K562 (cell line): Measurements from ENCODE around the gene MED22. TPM values are rescaled to one million over a fixed set of nuclear protein-coding genes. Genes with fewer than 3 reads are reported as not detected.

Experiments
- ATAC-seq: fragments of 200-7000 bp; cut with Tn5 transposase; 3 replicates; pipeline ENCODE4 v1.9.1; 2020; ENCODE audit warnings: moderate library complexity
- BruUV-seq: library from RNA; stranded (reverse); fragments of 400-500 nt; replicated peaks from 2 replicates; lab custom pipeline; 2021; lab: Mats Ljungman, UMichigan
- CTCF ChIA-PET: fragments of 300-600 bp; formaldehyde crosslinking; extraction: SDS; loops from one replicate; lab custom pipeline; 2021; ENCODE audit warnings: low intra/inter-chr PET ratio; lab: Yijun Ruan, JAX
- POLR2A ChIA-PET: fragments of 300-600, 350-650 bp; sonication (Branson Sonifier 250); formaldehyde crosslinking; extraction: SDS; loops from one replicate; lab custom pipeline; 2021; ENCODE audit warnings: antibody characterized with exemption, inconsistent platforms; lab: Yijun Ruan, JAX
- DNase-seq, 4 experiments: peaks; one replicate each; pipeline versions ENCODE4 v3.0.0 to v3.0.0-alpha.2; 2011 to 2018; ENCODE audit warnings: low spot score in 3 of 4, mixed read lengths in 3 of 4; ENCODE audit errors: extremely low read depth in 1 of 4
- FAIRE-seq: peaks from 2 replicates; lab custom pipeline; 2011; peaks lifted over from hg19 to GRCh38; lab: Jason Lieb, UNC
- H2AFZ ChIP-seq: 2 replicates; pipeline ENCODE4 v1.6.0; 2011; ENCODE audit warnings: low read depth, low read length, control low read depth, inconsistent platforms
- H3K27ac ChIP-seq: fragments of 200-600 bp; 3 replicates; pipeline ENCODE4 v1.8.0; 2011; ENCODE audit warnings: low read depth, mild to moderate bottlenecking, control low read depth, inconsistent platforms, low read length, moderate library complexity, mixed read lengths; ENCODE audit errors: extremely low read depth
- H3K27me3 ChIP-seq, 2 experiments: fragments of 300-600 bp in 1 of 2; 2 replicates in 1 of 2; 3 replicates in 1 of 2; pipeline versions ENCODE4 v1.6.0 to v1.8.0; 2011; ENCODE audit warnings: inconsistent platforms in 2 of 2, low read length in 2 of 2, mild to moderate bottlenecking in 1 of 2, mixed read lengths in 1 of 2, moderate library complexity in 1 of 2; ENCODE audit not compliant: control insufficient read depth in 2 of 2, insufficient read depth in 2 of 2
- H3K36me3 ChIP-seq: fragments of 300-600 bp; 3 replicates; pipeline ENCODE4 v1.8.0; 2011; ENCODE audit warnings: mild to moderate bottlenecking, low read length, inconsistent platforms; ENCODE audit not compliant: control insufficient read depth, insufficient read depth
- H3K4me1 ChIP-seq, 2 experiments: fragments of 200-600 bp in 1 of 2; replicated peaks in 1 of 2; 2 replicates in 1 of 2; 3 replicates in 1 of 2; pipeline versions ENCODE4 v1.5.1 to v1.8.0; 2011; ENCODE audit warnings: inconsistent platforms in 2 of 2, low read length in 2 of 2, mild to moderate bottlenecking in 1 of 2, mixed read lengths in 1 of 2, moderate library complexity in 1 of 2; ENCODE audit not compliant: control insufficient read depth in 2 of 2, insufficient read depth in 2 of 2
- H3K4me2 ChIP-seq: 2 replicates; pipeline ENCODE4 v1.6.1; 2011; ENCODE audit warnings: low read length, control low read depth, inconsistent platforms, mixed read lengths; ENCODE audit not compliant: insufficient read depth
- H3K4me3 ChIP-seq: fragments of 200-600 bp; sonication (generic), shearing (Covaris generic); 2 replicates; pipeline ENCODE4 v1.5.1; 2016; ENCODE audit warnings: control low read depth, inconsistent platforms
- H3K79me2 ChIP-seq: fragments of 200-600 bp; 3 replicates; pipeline ENCODE4 v1.8.0; 2011; ENCODE audit warnings: low read length, inconsistent platforms; ENCODE audit not compliant: control insufficient read depth, insufficient read depth
- H3K9ac ChIP-seq, 2 experiments: 2 replicates each; pipeline versions ENCODE4 v1.6.0 to v1.6.1; 2011; ENCODE audit warnings: low read depth in 2 of 2, low read length in 2 of 2, control low read depth in 1 of 2, inconsistent platforms in 1 of 2, mild to moderate bottlenecking in 1 of 2, mixed read lengths in 1 of 2; ENCODE audit not compliant: insufficient read depth in 1 of 2
- H3K9me1 ChIP-seq: one replicate; pipeline ENCODE4 v1.6.0; 2011; ENCODE audit warnings: inconsistent platforms, mild to moderate bottlenecking, low read length, moderate library complexity; ENCODE audit not compliant: control insufficient read depth, insufficient read depth
- H3K9me3 ChIP-seq: replicated peaks from 2 replicates; pipeline ENCODE4 v1.5.1; 2011; ENCODE audit warnings: low read depth, low read length, inconsistent platforms; ENCODE audit not compliant: control insufficient read depth, insufficient read depth
- H4K20me1 ChIP-seq: replicated peaks from 2 replicates; pipeline ENCODE4 v1.6.1; 2011; ENCODE audit warnings: low read length, inconsistent platforms, mixed read lengths; ENCODE audit not compliant: control insufficient read depth, insufficient read depth
- CREBBP ChIP-seq: IDR thresholded peaks from one replicate; pipeline ENCODE4 v1.6.1; 2012; ENCODE audit warnings: low read depth, mild to moderate bottlenecking, control low read depth, inconsistent platforms, low read length
- NFIX ChIP-seq: fragments of 250-450 bp; sonication (Bioruptor Pico); IDR thresholded peaks from 2 replicates; pipeline ENCODE4 v1.4.0; 2020; ENCODE audit warnings: low read depth, mild to moderate bottlenecking, moderate library complexity
- PTBP1 ChIP-seq: fragments of 200-400 bp; formaldehyde crosslinking; IDR thresholded peaks from 2 replicates; pipeline ENCODE4 v1.6.1; 2017; ENCODE audit warnings: low read depth, low read length
- PTTG1 ChIP-seq: fragments of 450-650 bp; IDR thresholded peaks from 2 replicates; pipeline ENCODE4 v1.6.1; 2016; ENCODE audit warnings: low read depth, mild to moderate bottlenecking, missing genetic modification characterization, missing compliant biosample characterization
- SMAD4 ChIP-seq: fragments of 250-450 bp; sonication (Bioruptor Pico); conservative IDR thresholded peaks from 2 replicates; pipeline ENCODE4 v1.8.0; 2021; ENCODE audit warnings: inconsistent platforms, mild to moderate bottlenecking, moderate library complexity
- TRIM24 ChIP-seq, 2 experiments: fragments of 450-650 bp; IDR thresholded peaks; 2 replicates each; pipeline ENCODE4 v1.6.1; 2016
- YBX1 ChIP-seq: fragments of 450-650 bp; IDR thresholded peaks from 2 replicates; pipeline ENCODE4 v1.7.1; 2016; ENCODE audit warnings: mild to moderate bottlenecking
- ZNF589 ChIP-seq: fragments of 200-800 bp; sonication (Bioruptor generic); IDR thresholded peaks from 2 replicates; pipeline ENCODE4 v1.6.1; 2016; ENCODE audit warnings: low read depth, missing genetic modification characterization, missing compliant biosample characterization
- WGBS: fragments of 100-300 bp; shearing (Covaris generic); methylation state at CpG from one replicate; pipeline ENCODE4 v1.1.6; 2016; ENCODE audit warnings: low coverage, mixed read lengths; ENCODE audit not compliant: insufficient coverage; ENCODE audit errors: missing lambda C conversion rate; 5-methylcytosine and 5-hydroxymethylcytosine counted together
- in situ Hi-C: fragments of 300-500 bp; cut with MboI; formaldehyde crosslinking; loops from 4 replicates; pipeline ENCODE4 v1.15.0; 2018; ENCODE audit warnings: inconsistent platforms, mixed read lengths
- intact Hi-C: fragments of 100-400 bp; cut with micrococcal nuclease; formaldehyde crosslinking; loops from 2 replicates; pipeline ENCODE4 v1.14.2; 2022
- polyA plus RNA-seq, 8 experiments: library from polyadenylated mRNA; depleted of rRNA in 4 of 8; stranded (reverse) in 5 of 8; unstranded in 3 of 8; fragments of >200 nt; fragmentation: Nextera tagmentation in 2 of 8; fragmentation: Illumina TruSeq in 1 of 8; extraction: Ambion mirVana in 2 of 8; extraction: Trizol in 1 of 8; gene quantifications; 2 replicates each; pipeline versions ENCODE4 v1.2.1 to v1.2.3, GENCODE V29; 2011 to 2014; ENCODE audit warnings: inconsistent platforms in 1 of 8, missing spikeins in 1 of 8
- total RNA-seq, 7 experiments: library from RNA; depleted of rRNA in 6 of 7; stranded (reverse); fragments of >200 nt in 6 of 7; fragmentation: Illumina TruSeq in 2 of 7; extraction: Trizol in 2 of 7; gene quantifications; 2 replicates each; pipeline versions ENCODE4 v1.2.1 to v1.2.3, GENCODE V29; 2011 to 2021; ENCODE audit warnings: low replicate concordance in 1 of 7
- TF ChIP-seq, protein P1 (sequence below): fragments of 450-650 bp; formaldehyde crosslinking; IDR thresholded peaks from 2 replicates; pipeline ENCODE4 v1.4.0; 2022; ENCODE audit warnings: missing genetic modification characterization
- TF ChIP-seq, protein P2 (sequence below): fragments of 450-650 bp; IDR thresholded peaks from 2 replicates; pipeline ENCODE4 v1.6.1; 2014; ENCODE audit warnings: low read depth, mild to moderate bottlenecking, moderate library complexity, borderline replicate concordance
- TF ChIP-seq, protein P3 (sequence below): fragments of 250-450 bp; sonication (Bioruptor Pico); IDR thresholded peaks from 2 replicates; pipeline ENCODE4 v1.8.0; 2022; ENCODE audit warnings: inconsistent platforms, mild to moderate bottlenecking, moderate library complexity, borderline replicate concordance

The MED22 gene
- total and polyA plus RNA-seq, 9 of the 15 experiments (the other 6 are each of a cell fraction or from before 2014, with no cell fraction given): 0.73 to 35.6 (median 22.3) TPM

GRCh38 chr9:133383438-133383837 lies 35.5 kb upstream of the MED22 start:
- H2AFZ ChIP-seq: no peak overlapping the region
- no peaks in the 10 kb centered on the region for H3K9me1 ChIP-seq
- H3K9ac ChIP-seq: no peak overlapping the region
- no peaks in the 10 kb centered on the region for H3K36me3 ChIP-seq
- H3K27ac ChIP-seq: no peak overlapping the region
- in situ Hi-C loops (no loop called here), intact Hi-C loops (no loop called here)
- H3K4me1 ChIP-seq: peaks cover 3 to 16% of the 10 kb centered on the region in 2 experiments; a peak in 3 of 5 replicates
- no peak overlapping the region for H3K4me2 ChIP-seq
- POLR2A ChIA-PET: interaction anchor here (0.6 to 1.7 kb wide), 3 partner anchors 12 to 360 kb away, joined by 3 to 4 read pairs (median 3); no protein-coding TSS in a partner anchor
- H3K27me3 ChIP-seq: peaks cover 9 to 31% of the 10 kb centered on the region in 2 experiments; a peak in 4 of 5 replicates
- H4K20me1 ChIP-seq: no peaks in the 10 kb centered on the region; the same call in 1 of the 2 replicates
- DNase-seq (no peak), FAIRE-seq (no peak), ATAC-seq (no peak)
- peaks cover 5% of the 10 kb centered on the region for H3K9me3 ChIP-seq
- H3K79me2 ChIP-seq: no peaks in the 10 kb centered on the region
- WGBS: 0% methylated on average over 3 of the region's 3 CpGs
- TF ChIP-seq, protein P1, sequence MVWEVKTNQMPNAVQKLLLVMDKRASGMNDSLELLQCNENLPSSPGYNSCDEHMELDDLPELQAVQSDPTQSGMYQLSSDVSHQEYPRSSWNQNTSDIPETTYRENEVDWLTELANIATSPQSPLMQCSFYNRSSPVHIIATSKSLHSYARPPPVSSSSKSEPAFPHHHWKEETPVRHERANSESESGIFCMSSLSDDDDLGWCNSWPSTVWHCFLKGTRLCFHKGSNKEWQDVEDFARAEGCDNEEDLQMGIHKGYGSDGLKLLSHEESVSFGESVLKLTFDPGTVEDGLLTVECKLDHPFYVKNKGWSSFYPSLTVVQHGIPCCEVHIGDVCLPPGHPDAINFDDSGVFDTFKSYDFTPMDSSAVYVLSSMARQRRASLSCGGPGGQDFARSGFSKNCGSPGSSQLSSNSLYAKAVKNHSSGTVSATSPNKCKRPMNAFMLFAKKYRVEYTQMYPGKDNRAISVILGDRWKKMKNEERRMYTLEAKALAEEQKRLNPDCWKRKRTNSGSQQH: 0 out of 2 replicates have a peak, but pooled peaks have one; percentile 13
- TF ChIP-seq, protein P2, sequence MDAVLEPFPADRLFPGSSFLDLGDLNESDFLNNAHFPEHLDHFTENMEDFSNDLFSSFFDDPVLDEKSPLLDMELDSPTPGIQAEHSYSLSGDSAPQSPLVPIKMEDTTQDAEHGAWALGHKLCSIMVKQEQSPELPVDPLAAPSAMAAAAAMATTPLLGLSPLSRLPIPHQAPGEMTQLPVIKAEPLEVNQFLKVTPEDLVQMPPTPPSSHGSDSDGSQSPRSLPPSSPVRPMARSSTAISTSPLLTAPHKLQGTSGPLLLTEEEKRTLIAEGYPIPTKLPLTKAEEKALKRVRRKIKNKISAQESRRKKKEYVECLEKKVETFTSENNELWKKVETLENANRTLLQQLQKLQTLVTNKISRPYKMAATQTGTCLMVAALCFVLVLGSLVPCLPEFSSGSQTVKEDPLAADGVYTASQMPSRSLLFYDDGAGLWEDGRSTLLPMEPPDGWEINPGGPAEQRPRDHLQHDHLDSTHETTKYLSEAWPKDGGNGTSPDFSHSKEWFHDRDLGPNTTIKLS: no peak
- TF ChIP-seq PTTG1 (tag) (no peak), TRIM24 (IDR thresholded peaks at IDR 0.05) (no peak), YBX1 (peak; percentile 79; the same call in 1 of the 2 replicates), SMAD4 (CRISPR knock-in tag) (no peak), PTBP1 (no peak), NFIX (CRISPR knock-in tag) (no peak), ZNF589 (CRISPR knock-in tag) (no peak), CREBBP (peak; percentile 41)
- TF ChIP-seq, protein P3, sequence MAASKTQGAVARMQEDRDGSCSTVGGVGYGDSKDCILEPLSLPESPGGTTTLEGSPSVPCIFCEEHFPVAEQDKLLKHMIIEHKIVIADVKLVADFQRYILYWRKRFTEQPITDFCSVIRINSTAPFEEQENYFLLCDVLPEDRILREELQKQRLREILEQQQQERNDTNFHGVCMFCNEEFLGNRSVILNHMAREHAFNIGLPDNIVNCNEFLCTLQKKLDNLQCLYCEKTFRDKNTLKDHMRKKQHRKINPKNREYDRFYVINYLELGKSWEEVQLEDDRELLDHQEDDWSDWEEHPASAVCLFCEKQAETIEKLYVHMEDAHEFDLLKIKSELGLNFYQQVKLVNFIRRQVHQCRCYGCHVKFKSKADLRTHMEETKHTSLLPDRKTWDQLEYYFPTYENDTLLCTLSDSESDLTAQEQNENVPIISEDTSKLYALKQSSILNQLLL (CRISPR knock-in tag): no peak
- no peak overlapping the region for H3K4me3 ChIP-seq
- BruUV-seq: no TSS peak
- CTCF ChIA-PET: no interaction called here
